H9 (cell line): ENCODE measurements around the gene SLC2A4RG. TPM values are rescaled to one million over a fixed set of nuclear protein-coding genes. Genes with fewer than 3 reads are reported as not detected.

Experiments used
- DNase-seq: peaks from one replicate; pipeline ENCODE4 v3.0.0-alpha.2; 2017
- H2AFZ ChIP-seq: one replicate; pipeline ENCODE4 v1.6.1; 2013; ENCODE audit warnings: mild to moderate bottlenecking, low read length, control low read depth, moderate library complexity
- H2AK5ac ChIP-seq: 2 replicates; pipeline ENCODE4 v1.6.1; 2013; ENCODE audit warnings: low read length, control low read depth, mixed read lengths; ENCODE audit not compliant: insufficient read length
- H2BK120ac ChIP-seq: one replicate; pipeline ENCODE4 v1.6.1; 2013; ENCODE audit warnings: low read depth, mild to moderate bottlenecking, low read length, control low read depth, inconsistent platforms; ENCODE audit not compliant: poor library complexity, severe bottlenecking
- H2BK12ac ChIP-seq: 2 replicates; pipeline ENCODE4 v1.6.1; 2013; ENCODE audit warnings: low read length, control low read depth, mixed read lengths, low read depth; ENCODE audit not compliant: insufficient read length
- H2BK15ac ChIP-seq: 2 replicates; pipeline ENCODE4 v1.6.1; 2013; ENCODE audit warnings: low read depth, low read length, control low read depth
- H2BK20ac ChIP-seq: one replicate; pipeline ENCODE4 v1.6.1; 2013; ENCODE audit warnings: low read depth, mild to moderate bottlenecking, low read length, control low read depth, inconsistent platforms; ENCODE audit not compliant: poor library complexity, severe bottlenecking
- H2BK5ac ChIP-seq: 2 replicates; pipeline ENCODE4 v1.6.1; 2013; ENCODE audit warnings: low read length, control low read depth, mixed read lengths; ENCODE audit not compliant: insufficient read length
- H3K14ac ChIP-seq: 2 replicates; pipeline ENCODE4 v1.6.1; 2013; ENCODE audit warnings: low read length, control low read depth; ENCODE audit not compliant: insufficient read depth
- H3K18ac ChIP-seq: 2 replicates; pipeline ENCODE4 v1.6.1; 2013; ENCODE audit warnings: low read depth, mild to moderate bottlenecking, mixed read lengths, low read length, control low read depth; ENCODE audit not compliant: insufficient read length
- H3K23ac ChIP-seq: 2 replicates; pipeline ENCODE4 v1.6.1; 2013; ENCODE audit warnings: low read length, control low read depth, mixed read lengths, low read depth; ENCODE audit not compliant: insufficient read length
- H3K23me2 ChIP-seq: 2 replicates; pipeline ENCODE4 v1.6.1; 2013; ENCODE audit warnings: low read depth, mild to moderate bottlenecking, mixed read lengths, low read length, control low read depth; ENCODE audit not compliant: insufficient read length, poor library complexity, severe bottlenecking
- H3K27ac ChIP-seq: 2 replicates; pipeline ENCODE4 v1.5.1; 2013; ENCODE audit warnings: low read length, control low read depth, mixed read lengths, low read depth; ENCODE audit not compliant: insufficient read length
- H3K27me3 ChIP-seq: 2 replicates; pipeline ENCODE4 v1.6.1; 2013; ENCODE audit warnings: low read length, control low read depth, inconsistent platforms; ENCODE audit not compliant: insufficient read depth
- H3K4ac ChIP-seq: 2 replicates; pipeline ENCODE4 v1.6.1; 2013; ENCODE audit warnings: low read depth, mild to moderate bottlenecking, control low read depth, inconsistent platforms, low read length, moderate library complexity
- H3K4me1 ChIP-seq: 2 replicates; pipeline ENCODE4 v1.6.1; 2013; ENCODE audit warnings: low read length, control low read depth, inconsistent platforms; ENCODE audit not compliant: insufficient read depth
- H3K4me2 ChIP-seq: 2 replicates; pipeline ENCODE4 v1.6.1; 2013; ENCODE audit warnings: low read length, control low read depth, mixed read lengths; ENCODE audit not compliant: insufficient read length, insufficient read depth
- H3K56ac ChIP-seq: 2 replicates; pipeline ENCODE4 v1.6.1; 2013; ENCODE audit warnings: low read depth, mild to moderate bottlenecking, mixed read lengths, low read length, control low read depth; ENCODE audit not compliant: insufficient read length
- H3K79me1 ChIP-seq: 2 replicates; pipeline ENCODE4 v1.6.1; 2013; ENCODE audit warnings: low read depth, mild to moderate bottlenecking, moderate library complexity, low read length, control low read depth, inconsistent platforms; ENCODE audit not compliant: insufficient read depth, poor library complexity, severe bottlenecking
- H3K79me2 ChIP-seq: 2 replicates; pipeline ENCODE4 v1.6.1; 2013; ENCODE audit warnings: low read length, control low read depth, inconsistent platforms; ENCODE audit not compliant: insufficient read depth
- H3K9ac ChIP-seq: 2 replicates; pipeline ENCODE4 v1.6.1; 2013; ENCODE audit warnings: low read length, control low read depth, mixed read lengths; ENCODE audit not compliant: insufficient read length; ENCODE audit errors: extremely low read depth
- H3K9me3 ChIP-seq: one replicate; pipeline ENCODE4 v1.6.1; 2013; ENCODE audit warnings: low read depth, low read length, inconsistent platforms; ENCODE audit not compliant: control insufficient read depth
- H3T11ph ChIP-seq: one replicate; pipeline ENCODE4 v1.6.1; 2013; ENCODE audit warnings: mild to moderate bottlenecking, low read length, control low read depth, inconsistent platforms
- H4K20me1 ChIP-seq: one replicate; pipeline ENCODE4 v1.6.1; 2013; ENCODE audit not compliant: control insufficient read depth, insufficient read length, insufficient read depth
- H4K5ac ChIP-seq: 2 replicates; pipeline ENCODE4 v1.6.1; 2013; ENCODE audit warnings: low read depth, mild to moderate bottlenecking, mixed read lengths, low read length, control low read depth; ENCODE audit not compliant: insufficient read length
- H4K8ac ChIP-seq: replicated peaks from 2 replicates; pipeline ENCODE4 v1.6.1; 2013; ENCODE audit warnings: low read length, control low read depth, mixed read lengths, low read depth; ENCODE audit not compliant: insufficient read length
- H4K91ac ChIP-seq: 2 replicates; pipeline ENCODE4 v1.6.1; 2013; ENCODE audit warnings: low read depth, mild to moderate bottlenecking, moderate library complexity, mixed read lengths, low read length, control low read depth; ENCODE audit not compliant: insufficient read length
- H3K27ac Mint-ChIP-seq, 3 experiments: 2 replicates in 2 of 3; 3 replicates in 1 of 3; pipeline ENCODE4 v1.8.0; 2020 to 2021; ENCODE audit warnings: mixed read lengths in 3 of 3, mild to moderate bottlenecking in 1 of 3, moderate library complexity in 1 of 3
- H3K27me3 Mint-ChIP-seq: 2 replicates; pipeline ENCODE4 v1.8.0; 2021; ENCODE audit warnings: low read depth, mild to moderate bottlenecking, moderate library complexity, mixed read lengths
- H3K36me3 Mint-ChIP-seq, 3 experiments: 2 replicates in 2 of 3; 3 replicates in 1 of 3; pipeline ENCODE4 v1.8.0; 2020 to 2021; ENCODE audit warnings: low read depth in 3 of 3, mixed read lengths in 3 of 3; ENCODE audit not compliant: insufficient read depth in 1 of 3
- H3K4me1 Mint-ChIP-seq, 2 experiments: 2 replicates each; pipeline ENCODE4 v1.8.0; 2020; ENCODE audit warnings: mixed read lengths in 2 of 2
- H3K4me3 Mint-ChIP-seq, 2 experiments: 2 replicates in 1 of 2; 3 replicates in 1 of 2; pipeline ENCODE4 v1.8.0; 2020 to 2021; ENCODE audit warnings: mild to moderate bottlenecking in 2 of 2, mixed read lengths in 2 of 2, moderate library complexity in 1 of 2
- H3K9me3 Mint-ChIP-seq, 2 experiments: 2 replicates in 1 of 2; 3 replicates in 1 of 2; pipeline ENCODE4 v1.8.0; 2020; ENCODE audit warnings: mild to moderate bottlenecking in 2 of 2, mixed read lengths in 2 of 2, moderate library complexity in 1 of 2
- CTCF ChIP-seq: fragments of 200-600 bp; sonication (generic); conservative IDR thresholded peaks from 3 replicates; pipeline ENCODE4 v1.8.0; 2021; ENCODE audit warnings: antibody characterized with exemption, mild to moderate bottlenecking
- WGBS: extraction: QIAGEN DNeasy Blood & Tissue Kit; methylation state at CpG from one replicate; pipeline ENCODE4 v1.1.7; 2013; ENCODE audit warnings: missing lambda C conversion rate, low lambda C conversion rate, mixed read lengths; ENCODE audit not compliant: insufficient read length; ENCODE audit errors: extremely low coverage; 5-methylcytosine and 5-hydroxymethylcytosine counted together
- total RNA-seq: library from RNA; stranded (reverse); gene quantifications from 2 replicates; pipeline ENCODE4 v1.2.1, GENCODE V29; 2021

Gene SLC2A4RG
- total RNA-seq, 1 experiment from 2014 or later, result 43.9 TPM

- Histone ChIP-seq H3K79me2 (no peaks in the 10 kb centered on the region), H3K23ac (no peak overlapping the region), H3K9ac (no peak overlapping the region), H3K4ac (no peak overlapping the region), H3K27ac (no peak overlapping the region), H3T11ph (no peak overlapping the region), H2AFZ (no peak overlapping the region), H2BK15ac (no peak overlapping the region), H2BK120ac (no peak overlapping the region), H4K20me1 (no peaks in the 10 kb centered on the region), H3K23me2 (peaks cover 9% of the 10 kb centered on the region), H2BK20ac (no peak overlapping the region), H3K79me1 (no peaks in the 10 kb centered on the region), H3K27me3 (no peaks in the 10 kb centered on the region), H3K4me1 (no peaks in the 10 kb centered on the region), H4K8ac (no peak overlapping the region), H2AK5ac (no peak overlapping the region), H3K4me2 (peak overlapping the region; percentile 37), H3K9me3 (no peaks in the 10 kb centered on the region), H4K5ac (no peak overlapping the region), H3K14ac (no peak overlapping the region), H2BK12ac (no peak overlapping the region), H4K91ac (no peak overlapping the region), H2BK5ac (no peak overlapping the region), H3K56ac (no peak overlapping the region), H3K18ac (no peak overlapping the region)
- TF ChIP-seq CTCF, result no peak
- H3K9me3 Mint-ChIP-seq, result no peaks in the 10 kb centered on the region
- H3K27me3 Mint-ChIP-seq, result no peaks in the 10 kb centered on the region; the same call in 1 of the 2 replicates
- no peak for DNase-seq
- H3K4me1 Mint-ChIP-seq, result peaks cover 0 to 2% of the 10 kb centered on the region in 2 experiments; a peak in 1 of 4 replicates
- H3K36me3 Mint-ChIP-seq, result peaks cover 9 to 18% (median 10%) of the 10 kb centered on the region in 3 experiments; a peak in 6 of 7 replicates
- no CpG with 5 or more reads among the region's 26 CpGs for WGBS
- no peak overlapping the region for H3K27ac Mint-ChIP-seq
- no peak overlapping the region for H3K4me3 Mint-ChIP-seq
Measured at GRCh38 chr20:63737695-63737944, 2.0 kb upstream of the SLC2A4RG start.
